HG02798 (cell line): ENCODE data around the gene PCLO.
A peak's percentile ranks its signal among the peaks of the same experiment; 100 is the strongest.
"Not testable (repeated sequence)": the region's sequence is repeated elsewhere in the genome, so short reads cannot be mapped to it uniquely, and the experiment has no call there.

Experiments used
- ATAC-seq: cut with Tn5 transposase; IDR thresholded peaks from one replicate; pipeline ENCODE4 v1.9.1; 2021; ENCODE audit warnings: mild to moderate bottlenecking; ENCODE audit not compliant: unreplicated experiment, poor library complexity

PCLO gene

GRCh38 chr7:82975811-82976468 lies 186.7 kb downstream of the PCLO start:
- ATAC-seq: no peak

- no peak for ATAC-seq
These were observed 190.5 kb downstream of the PCLO start for GRCh38 chr7:82972135-82972534.

GRCh38 chr7:82965088-82966036 lies 197.3 kb downstream of the PCLO start:
- ATAC-seq: no peak

- peak; percentile 66 for ATAC-seq
These were observed 198.4 kb downstream of the PCLO start for GRCh38 chr7:82964150-82964882.

- ATAC-seq: no peak
These were observed 201.4 kb downstream of the PCLO start for GRCh38 chr7:82961240-82961639.

- ATAC-seq: no peak
These were observed 203.2 kb downstream of the PCLO start for GRCh38 chr7:82959528-82959927.

- ATAC-seq: no peak
These were observed 205.2 kb downstream of the PCLO start for GRCh38 chr7:82957521-82957920.

- ATAC-seq: no peak
These were observed 209.2 kb downstream of the PCLO start for GRCh38 chr7:82953324-82954027.

GRCh38 chr7:82950436-82950835 lies 212.2 kb downstream of the PCLO start:
- no peak for ATAC-seq

GRCh38 chr7:82945480-82945879 lies 217.2 kb downstream of the PCLO start:
- no peak for ATAC-seq

GRCh38 chr7:82945056-82945455 lies 217.6 kb downstream of the PCLO start:
- no peak for ATAC-seq

GRCh38 chr7:82932516-82932915 lies 230.2 kb downstream of the PCLO start:
- no peak for ATAC-seq

GRCh38 chr7:82926477-82926876 lies 236.2 kb downstream of the PCLO start:
- no peak for ATAC-seq

- ATAC-seq: no peak
These were observed 237.4 kb downstream of the PCLO start for GRCh38 chr7:82925331-82925730.

- no peak for ATAC-seq
These were observed 256.2 kb downstream of the PCLO start for GRCh38 chr7:82906502-82906901.

- ATAC-seq: no peak
These were observed 257.8 kb downstream of the PCLO start for GRCh38 chr7:82904871-82905270.

GRCh38 chr7:82901098-82901497 lies 261.6 kb downstream of the PCLO start:
- ATAC-seq: not testable (repeated sequence)

GRCh38 chr7:82897500-82897899 lies 265.2 kb downstream of the PCLO start:
- no peak for ATAC-seq

- ATAC-seq: not testable (repeated sequence)
These were observed 268.3 kb downstream of the PCLO start for GRCh38 chr7:82894341-82894740.

- no peak for ATAC-seq
These were observed 276.4 kb downstream of the PCLO start for GRCh38 chr7:82886324-82886723.
